NCI-H345 (cell line): ENCODE data around the gene RFWD3.

Source experiments
- DNase-seq: peaks from one replicate; lab custom pipeline; 2025; lab: John Stamatoyannopoulos, UW

RFWD3 gene

DNA sequence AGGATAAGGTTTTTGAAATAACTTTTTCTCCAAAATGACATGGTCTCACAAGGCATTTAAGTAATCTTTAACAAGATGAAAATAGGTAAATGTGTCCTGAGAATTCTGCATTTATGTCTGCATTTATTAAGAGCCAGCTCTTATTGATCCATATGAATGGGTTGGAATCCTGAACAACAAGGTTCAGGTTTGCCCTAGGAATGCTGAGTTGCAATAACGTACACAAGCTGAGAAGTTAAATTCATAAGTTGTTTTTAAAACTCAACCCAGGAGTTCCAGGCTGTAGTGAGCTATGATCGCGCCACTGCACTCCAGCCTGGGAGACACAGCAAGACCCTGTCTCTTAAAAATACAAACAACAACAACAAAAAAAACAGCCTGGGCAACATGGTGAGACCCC, 87.8 kb downstream of the RFWD3 start:
- no peak for DNase-seq

DNA sequence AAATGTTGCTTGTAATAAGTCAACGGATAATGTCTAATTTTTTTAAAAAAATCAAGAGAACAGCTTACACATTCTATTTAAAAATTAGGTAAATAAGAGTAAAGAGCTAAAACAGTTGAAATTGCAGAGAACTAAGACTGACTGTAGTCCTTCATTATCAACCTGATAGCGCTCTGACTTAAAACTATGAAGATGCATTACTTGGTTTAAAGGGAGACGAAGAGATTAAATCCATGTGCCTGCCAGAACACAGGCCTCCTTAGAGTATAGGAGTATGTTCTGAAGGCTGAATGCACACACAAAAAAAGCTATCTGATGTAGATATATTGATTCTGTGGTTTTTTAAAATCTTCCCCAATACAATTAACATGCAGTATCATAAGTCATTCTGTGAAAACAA, 88.2 kb downstream of the RFWD3 start:
- DNase-seq = no peak

DNA sequence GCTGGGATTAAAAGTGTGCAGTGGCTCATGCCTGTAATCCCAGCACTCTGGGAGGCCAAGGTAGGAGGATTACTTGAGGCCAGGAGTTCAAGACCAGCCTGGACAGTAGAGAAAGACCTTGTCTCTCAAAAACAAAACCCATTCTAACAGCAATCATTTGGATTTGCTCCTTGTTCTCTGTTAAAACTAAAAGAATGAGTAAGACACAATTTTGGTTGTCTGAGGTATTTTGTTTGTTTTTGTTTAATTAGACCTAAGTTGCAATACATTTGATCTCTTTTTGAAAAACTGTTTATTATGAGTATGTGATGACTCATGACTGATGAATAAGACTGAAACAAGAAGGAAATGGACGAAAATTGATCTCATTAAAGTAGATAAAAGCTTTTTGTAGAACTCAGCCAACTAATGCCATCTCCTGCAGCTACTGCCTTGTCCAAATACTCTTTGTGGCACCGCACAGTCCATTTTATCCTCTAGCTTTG, 88.8 kb downstream of the RFWD3 start:
- no peak for DNase-seq

DNA sequence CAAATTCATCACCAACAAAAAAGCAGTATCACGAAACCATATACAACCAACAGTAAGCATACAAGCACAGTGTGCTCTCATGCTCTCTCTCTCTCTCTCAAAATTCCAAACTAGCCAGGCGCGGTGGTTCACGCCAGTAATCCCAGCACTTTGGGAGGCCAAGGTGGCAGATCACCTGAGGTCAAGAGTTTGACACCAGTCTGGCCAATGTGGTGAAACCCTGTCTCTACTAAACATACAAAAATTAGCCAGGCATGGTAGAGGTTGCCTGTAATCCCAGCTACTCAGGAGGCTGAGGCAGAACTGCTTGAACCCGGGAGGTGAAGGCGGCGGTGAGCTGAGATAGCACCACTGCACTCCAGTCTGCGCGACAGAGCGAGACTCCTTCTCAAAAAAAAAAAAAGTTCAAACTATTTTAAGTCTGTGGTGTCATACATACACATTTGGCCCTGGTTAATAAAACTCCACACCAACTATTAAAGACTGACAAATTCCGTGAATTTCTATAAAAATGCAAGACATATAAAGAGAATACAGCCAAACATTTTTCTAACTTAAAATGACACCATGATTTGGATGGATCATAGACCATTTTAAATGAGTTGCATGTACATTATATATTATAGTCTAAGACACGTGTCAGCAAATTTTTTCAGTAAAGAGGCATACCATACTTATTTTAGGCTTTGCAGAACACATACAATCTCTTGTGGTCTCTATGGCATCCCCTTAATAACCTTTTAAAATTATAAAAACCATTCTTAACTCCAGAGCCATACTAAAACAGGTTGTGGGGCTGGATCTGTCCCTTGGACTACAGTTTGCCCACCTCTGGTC, 90.7 kb downstream of the RFWD3 start:
- no peak for DNase-seq

DNA sequence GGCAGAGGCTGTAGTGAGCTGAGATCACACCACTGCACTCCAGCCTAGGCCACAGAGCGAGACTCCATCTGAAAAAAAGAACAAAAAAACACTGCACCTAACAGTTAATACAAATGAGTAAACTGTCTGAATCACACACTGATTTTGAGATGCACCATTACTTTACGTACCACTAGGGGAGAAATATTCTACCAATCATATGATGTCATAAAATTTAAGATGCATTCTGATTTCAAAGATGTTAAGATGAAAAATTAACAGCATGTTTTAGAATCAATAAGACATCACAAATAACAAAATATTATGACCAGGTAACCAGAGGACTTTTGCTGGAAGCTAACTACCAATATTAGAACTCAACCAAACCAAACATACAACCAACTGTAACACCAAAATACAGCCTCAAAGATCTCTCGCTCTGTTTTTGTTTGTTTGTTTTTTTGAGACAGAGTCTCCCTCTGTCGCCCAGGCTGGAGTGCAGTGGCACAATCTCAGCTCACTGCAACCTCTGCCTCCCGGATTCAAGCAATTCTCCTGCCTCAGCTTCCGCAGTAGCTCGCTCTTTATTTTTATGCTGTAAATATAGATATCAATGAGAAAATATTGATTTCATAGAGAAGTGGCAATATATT, 91.4 kb downstream of the RFWD3 start:
- no peak for DNase-seq

DNA sequence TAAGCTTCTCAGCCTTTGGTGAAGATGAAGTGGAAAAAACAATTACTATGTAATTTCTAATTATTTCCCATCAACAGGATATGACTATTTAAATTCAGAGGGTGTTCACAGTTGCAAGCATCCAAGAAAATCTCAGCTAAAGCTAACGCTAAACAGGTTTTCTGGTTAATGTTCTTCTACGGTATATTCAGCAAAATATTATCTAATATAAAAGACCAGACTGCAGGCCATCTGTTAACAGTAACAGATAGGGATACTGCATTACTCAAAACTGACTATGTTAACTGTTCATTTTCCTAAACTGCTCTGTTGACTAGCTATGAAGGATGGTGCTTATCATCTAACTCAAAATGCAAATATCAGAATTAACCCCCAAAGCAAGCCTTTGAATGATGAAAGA, 92.5 kb downstream of the RFWD3 start:
- no peak for DNase-seq

DNA sequence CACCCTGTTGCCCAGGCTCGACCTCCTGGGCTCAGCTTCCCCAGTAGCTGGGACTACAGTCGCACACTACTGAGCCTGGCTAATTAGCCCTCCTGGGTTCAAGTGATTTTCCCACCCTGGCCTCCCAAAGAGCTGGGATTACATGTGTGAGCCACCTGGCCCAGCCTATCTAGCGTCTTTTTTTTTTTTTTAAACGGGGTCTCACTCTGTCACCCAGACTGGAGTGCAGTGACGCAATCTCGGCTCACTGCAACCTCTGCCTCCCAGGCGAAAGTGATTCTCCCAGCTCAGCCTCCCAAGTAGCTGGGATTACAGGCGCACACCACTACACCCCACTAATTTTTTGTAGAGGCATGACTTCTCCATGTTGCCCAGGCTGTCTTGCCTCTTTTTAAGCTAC, 93.1 kb downstream of the RFWD3 start:
- DNase-seq = no peak
